Activated naive CD4-positive, alpha-beta T cell treated with anti-CD3 and anti-CD28 coated beads for 36 hours (primary cell): ENCODE data around the gene IFNGR2. TPM values are rescaled to one million over a fixed set of nuclear protein-coding genes. Genes with fewer than 3 reads are reported as not detected.
A peak's percentile ranks its signal among the peaks of the same experiment; 100 is the strongest.

Experiments
- CTCF ChIA-PET: fragments of 350-600 bp; sonication (Branson Sonifier 250); formaldehyde crosslinking; loops from one replicate; lab custom pipeline; 2021; ENCODE audit warnings: antibody characterized with exemption; lab: Charles Lee
- DNase-seq: peaks from one replicate; pipeline ENCODE4 v3.0.0-alpha.2; 2020
- H3K27ac Mint-ChIP-seq: one replicate; pipeline ENCODE4 v1.8.0; 2021; ENCODE audit warnings: mild to moderate bottlenecking, mixed read lengths
- H3K27me3 Mint-ChIP-seq: one replicate; pipeline ENCODE4 v1.8.0; 2021; ENCODE audit warnings: low read depth, mixed read lengths
- H3K36me3 Mint-ChIP-seq: one replicate; pipeline ENCODE4 v1.8.0; 2021; ENCODE audit warnings: low read depth, mixed read lengths
- H3K4me1 Mint-ChIP-seq: one replicate; pipeline ENCODE4 v1.8.0; 2021; ENCODE audit warnings: low read depth, mixed read lengths
- H3K4me3 Mint-ChIP-seq: one replicate; pipeline ENCODE4 v1.8.0; 2021; ENCODE audit warnings: mild to moderate bottlenecking, moderate library complexity, mixed read lengths
- H3K9me3 Mint-ChIP-seq: one replicate; pipeline ENCODE4 v1.8.0; 2021; ENCODE audit warnings: mixed read lengths
- intact Hi-C: fragments of 100-400 bp; cut with micrococcal nuclease; formaldehyde crosslinking; loops from one replicate; pipeline ENCODE4 v1.15.1; 2023
- total RNA-seq, 2 experiments: library from RNA; stranded (reverse); gene quantifications; one replicate each; pipeline ENCODE4 v1.2.3, GENCODE V29; 2021

IFNGR2 gene
- total RNA-seq, 2 experiments from 2014 or later: 16.3 to 17.5 TPM

DNA sequence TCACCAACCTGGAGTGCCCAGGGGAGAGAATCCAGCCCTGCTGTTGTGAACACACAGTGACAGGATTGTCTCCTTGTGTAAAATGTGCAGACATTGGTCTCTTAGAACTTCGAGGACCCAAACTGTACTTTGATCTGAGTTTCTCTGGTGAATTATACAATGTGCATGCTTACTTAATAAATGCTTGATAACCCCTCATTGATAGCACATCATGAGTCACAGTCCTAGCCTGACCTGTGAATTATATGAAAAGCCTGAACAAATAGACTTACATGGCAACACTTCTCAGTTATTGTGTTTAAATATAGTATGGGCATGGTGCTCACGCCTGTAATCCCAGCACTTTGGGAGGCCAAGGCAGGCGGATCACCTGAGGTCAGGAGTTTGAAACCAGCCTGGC is 22.6 kb downstream of the IFNGR2 start:
- no peak for DNase-seq
- intact Hi-C loops: no loop called here
- CTCF ChIA-PET: interaction anchor here (0.7 kb wide), 1 partner anchor 663 kb away, joined by 3 read pairs; no protein-coding TSS in a partner anchor
- H3K4me3 Mint-ChIP-seq: no peak overlapping the region
- no peaks in the 10 kb centered on the region for H3K4me1 Mint-ChIP-seq
- H3K27me3 Mint-ChIP-seq: no peaks in the 10 kb centered on the region
- no peak overlapping the region for H3K27ac Mint-ChIP-seq
- H3K9me3 Mint-ChIP-seq: no peaks in the 10 kb centered on the region
- peaks cover 13% of the 10 kb centered on the region for H3K36me3 Mint-ChIP-seq

GRCh38 chr21:33427051-33427450 is 23.8 kb downstream of the IFNGR2 start:
- Mint-ChIP-seq H3K27me3 (no peaks in the 10 kb centered on the region), H3K36me3 (peaks cover 17% of the 10 kb centered on the region), H3K4me1 (no peaks in the 10 kb centered on the region), H3K4me3 (no peak overlapping the region), H3K9me3 (no peaks in the 10 kb centered on the region), H3K27ac (no peak overlapping the region)
- intact Hi-C loops: no loop called here
- CTCF ChIA-PET: no interaction called here
- DNase-seq: no peak

- H3K27me3 Mint-ChIP-seq: no peaks in the 10 kb centered on the region
- no peak overlapping the region for H3K4me3 Mint-ChIP-seq
- intact Hi-C loops: no loop called here
- H3K4me1 Mint-ChIP-seq: peaks cover 12% of the 10 kb centered on the region
- no peak for DNase-seq
- H3K9me3 Mint-ChIP-seq: no peaks in the 10 kb centered on the region
- CTCF ChIA-PET: interaction anchor here (0.6 to 1.5 kb wide), 2 partner anchors 68 to 72 kb away, joined by 3 to 5 read pairs; no protein-coding TSS in a partner anchor
- H3K36me3 Mint-ChIP-seq: peaks cover 29% of the 10 kb centered on the region
- no peak overlapping the region for H3K27ac Mint-ChIP-seq
Observed at GRCh38 chr21:33428669-33429068, 25.5 kb downstream of the IFNGR2 start.

DNA sequence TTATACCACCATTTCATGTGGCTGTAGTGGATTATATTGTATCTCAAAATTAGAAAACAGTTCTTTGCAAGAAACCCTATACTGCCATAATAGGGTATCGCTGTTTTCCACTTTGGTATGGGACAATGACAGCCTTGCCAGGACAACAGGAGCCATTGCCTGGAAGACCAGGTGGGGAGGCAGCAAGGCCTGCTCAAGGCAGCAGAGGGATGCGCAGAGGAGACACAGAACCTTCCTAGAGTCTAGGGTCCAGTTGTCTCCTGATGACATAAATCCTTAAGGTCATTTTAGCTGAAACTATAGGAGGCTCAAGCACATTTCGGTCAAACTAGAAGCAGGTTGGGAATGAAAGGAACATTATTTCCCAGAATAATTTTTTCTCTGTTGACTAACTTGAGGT is 27.6 kb downstream of the IFNGR2 start:
- no peak for DNase-seq
- Mint-ChIP-seq H3K9me3 (no peaks in the 10 kb centered on the region), H3K27ac (no peak overlapping the region), H3K36me3 (peaks cover 37% of the 10 kb centered on the region), H3K4me1 (peaks cover 29% of the 10 kb centered on the region), H3K27me3 (no peaks in the 10 kb centered on the region), H3K4me3 (no peak overlapping the region)
- CTCF ChIA-PET: no interaction called here
- intact Hi-C loops: no loop called here

DNA sequence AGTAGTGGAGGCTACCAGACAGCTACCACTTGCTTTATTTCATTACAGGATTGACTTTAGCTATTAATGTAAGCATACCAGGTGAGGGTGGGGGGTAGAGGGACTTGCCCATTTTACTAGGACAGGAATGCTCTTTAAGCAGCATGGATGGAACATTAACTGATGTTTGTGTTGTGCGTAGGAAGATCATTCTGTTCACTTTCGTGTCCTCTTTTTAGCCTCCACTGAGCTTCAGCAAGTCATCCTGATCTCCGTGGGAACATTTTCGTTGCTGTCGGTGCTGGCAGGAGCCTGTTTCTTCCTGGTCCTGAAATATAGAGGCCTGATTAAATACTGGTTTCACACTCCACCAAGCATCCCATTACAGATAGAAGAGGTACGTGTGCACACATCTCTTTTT is 29.3 kb downstream of the IFNGR2 start:
- no peak overlapping the region for H3K4me3 Mint-ChIP-seq
- H3K4me1 Mint-ChIP-seq: peaks cover 29% of the 10 kb centered on the region
- no peaks in the 10 kb centered on the region for H3K9me3 Mint-ChIP-seq
- CTCF ChIA-PET: interaction anchor here (0.7 to 1.4 kb wide), 2 partner anchors 17 to 119 kb away, joined by 3 to 4 read pairs; no protein-coding TSS in a partner anchor
- peaks cover 38% of the 10 kb centered on the region for H3K36me3 Mint-ChIP-seq
- intact Hi-C loops: no loop called here
- no peaks in the 10 kb centered on the region for H3K27me3 Mint-ChIP-seq
- H3K27ac Mint-ChIP-seq: no peak overlapping the region
- DNase-seq: no peak

GRCh38 chr21:33433001-33433400 is 29.8 kb downstream of the IFNGR2 start:
- Mint-ChIP-seq H3K36me3 (peaks cover 39% of the 10 kb centered on the region), H3K27me3 (no peaks in the 10 kb centered on the region), H3K9me3 (no peaks in the 10 kb centered on the region), H3K4me1 (peaks cover 29% of the 10 kb centered on the region), H3K27ac (no peak overlapping the region), H3K4me3 (no peak overlapping the region)
- CTCF ChIA-PET: interaction anchor here (1.4 kb wide), 1 partner anchor 18 kb away, joined by 4 read pairs; no protein-coding TSS in a partner anchor
- DNase-seq: no peak
- intact Hi-C loops: no loop called here

GRCh38 chr21:33433425-33434114 is 30.4 kb downstream of the IFNGR2 start:
- intact Hi-C loops: loop anchor here (1.0 kb wide), 7 partner anchors 27 to 661 kb away; partner anchors contain the start of genes GART and IFNAR1
- CTCF ChIA-PET: interaction anchor here (1.5 to 1.7 kb wide), 2 partner anchors 20 to 72 kb away, joined by 8 read pairs; no protein-coding TSS in a partner anchor

DNA sequence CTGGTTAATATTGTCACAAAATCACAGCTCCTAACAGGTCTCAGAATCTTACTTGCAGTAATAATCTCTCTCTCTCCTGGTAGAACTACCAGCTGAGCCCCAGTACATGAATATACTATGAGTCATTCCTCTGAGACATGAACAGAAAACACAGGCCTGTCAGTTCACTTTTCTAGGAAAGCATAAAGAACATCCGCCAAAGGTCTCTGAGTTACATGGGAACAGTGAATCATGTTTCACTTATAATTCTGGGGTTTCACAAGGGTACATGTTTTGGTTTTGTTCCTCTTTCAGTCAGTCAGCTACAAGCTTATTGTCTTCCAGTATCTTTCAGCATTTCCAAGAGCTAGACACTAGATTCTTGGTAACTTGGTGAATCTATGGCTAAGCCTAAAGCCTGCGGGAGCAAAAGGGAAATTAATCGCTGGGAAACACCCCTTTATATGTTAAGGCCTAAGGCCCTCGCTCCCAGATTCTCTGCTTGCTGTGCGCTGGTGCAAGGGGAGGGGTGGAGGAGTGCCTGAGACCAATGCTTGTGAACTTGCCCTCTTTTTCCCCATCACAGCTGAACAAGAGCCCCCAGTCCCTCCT is 31.7 kb downstream of the IFNGR2 start:
- intact Hi-C loops: loop anchor here (1.0 kb wide), 8 partner anchors 29 to 663 kb away; partner anchors contain the start of genes GART and IFNAR1
- Mint-ChIP-seq H3K4me3 (peak overlapping the region; percentile 25), H3K4me1 (peaks cover 29% of the 10 kb centered on the region), H3K9me3 (no peaks in the 10 kb centered on the region), H3K27me3 (no peaks in the 10 kb centered on the region), H3K36me3 (peaks cover 39% of the 10 kb centered on the region), H3K27ac (peak overlapping the region; percentile 76)
- peak; percentile 43 for DNase-seq
- CTCF ChIA-PET: interaction anchor here (0.7 to 1.7 kb wide), 11 partner anchors 10 to 495 kb away, joined by 3 to 16 read pairs (median 3); no protein-coding TSS in a partner anchor

More at GRCh38 chr21:33433425-33434114, 30.4 kb downstream of the IFNGR2 start:
- Mint-ChIP-seq H3K9me3 (no peaks in the 10 kb centered on the region), H3K4me3 (no peak overlapping the region), H3K27ac (no peak overlapping the region), H3K27me3 (no peaks in the 10 kb centered on the region), H3K4me1 (peaks cover 29% of the 10 kb centered on the region), H3K36me3 (peaks cover 39% of the 10 kb centered on the region)
- DNase-seq: no peak

DNA sequence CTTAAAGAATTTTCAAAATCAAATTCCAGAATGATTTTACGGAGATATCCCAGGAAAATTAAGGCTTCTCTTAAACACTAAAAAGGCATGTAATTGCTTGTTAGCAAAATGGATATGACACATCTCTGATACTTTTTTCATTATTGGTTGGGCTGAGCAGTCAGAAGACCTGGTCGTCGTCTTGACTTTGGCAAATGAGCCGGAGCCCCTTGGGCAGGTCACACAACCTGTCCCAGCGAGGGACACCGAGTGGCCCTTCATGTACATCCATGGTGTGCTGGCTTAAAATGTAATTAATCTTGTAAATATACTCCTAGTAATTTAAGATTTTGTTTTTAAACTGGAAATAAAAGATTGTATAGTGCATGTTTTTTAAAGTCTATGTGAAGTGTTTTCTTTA is 33.9 kb downstream of the IFNGR2 start:
- peaks cover 32% of the 10 kb centered on the region for H3K36me3 Mint-ChIP-seq
- DNase-seq: no peak
- intact Hi-C loops: no loop called here
- H3K27ac Mint-ChIP-seq: no peak overlapping the region
- H3K27me3 Mint-ChIP-seq: no peaks in the 10 kb centered on the region
- H3K9me3 Mint-ChIP-seq: no peaks in the 10 kb centered on the region
- H3K4me1 Mint-ChIP-seq: peaks cover 29% of the 10 kb centered on the region
- CTCF ChIA-PET: interaction anchor here (0.6 to 1.9 kb wide), 3 partner anchors 8 to 145 kb away, joined by 3 to 11 read pairs (median 8); no protein-coding TSS in a partner anchor
- H3K4me3 Mint-ChIP-seq: no peak overlapping the region

- Mint-ChIP-seq H3K4me1 (peaks cover 4% of the 10 kb centered on the region), H3K36me3 (peaks cover 9% of the 10 kb centered on the region), H3K27ac (no peak overlapping the region), H3K4me3 (no peak overlapping the region), H3K9me3 (no peaks in the 10 kb centered on the region), H3K27me3 (no peaks in the 10 kb centered on the region)
- DNase-seq: no peak
- CTCF ChIA-PET: interaction anchor here (1.0 to 1.8 kb wide), 5 partner anchors 12 to 635 kb away, joined by 4 to 7 read pairs (median 5); no protein-coding TSS in a partner anchor
- intact Hi-C loops: loop anchor here (10.0 kb wide), 2 partner anchors 507 to 607 kb away; no protein-coding TSS in a partner anchor
Observed at GRCh38 chr21:33441489-33442477, 38.6 kb downstream of the IFNGR2 start.

GRCh38 chr21:33443194-33443593 is 40.0 kb downstream of the IFNGR2 start:
- Mint-ChIP-seq H3K36me3 (peaks cover 6% of the 10 kb centered on the region), H3K27ac (no peak overlapping the region), H3K4me3 (no peak overlapping the region), H3K4me1 (peaks cover 4% of the 10 kb centered on the region), H3K27me3 (no peaks in the 10 kb centered on the region), H3K9me3 (no peaks in the 10 kb centered on the region)
- intact Hi-C loops: loop anchor here (10.0 kb wide), 2 partner anchors 508 to 608 kb away; no protein-coding TSS in a partner anchor
- CTCF ChIA-PET: interaction anchor here (1.0 to 1.7 kb wide), 2 partner anchors 246 to 637 kb away, joined by 4 to 7 read pairs; no protein-coding TSS in a partner anchor
- DNase-seq: no peak
